H1 (cell line): ENCODE measurements around the gene PGAP3. TPM values are rescaled to one million over a fixed set of nuclear protein-coding genes. Genes with fewer than 3 reads are reported as not detected.

Source experiments
- BCL11A ChIP-seq, 2 experiments: IDR thresholded peaks; one replicate each; pipeline ENCODE4 v1.6.1; 2011; ENCODE audit warnings: low read depth in 2 of 2, low read length in 2 of 2, mild to moderate bottlenecking in 2 of 2
- GABPA ChIP-seq: IDR thresholded peaks from 2 replicates; pipeline ENCODE4 v1.6.1; 2011; ENCODE audit warnings: mild to moderate bottlenecking, low read length, moderate library complexity, borderline replicate concordance; ENCODE audit not compliant: insufficient read depth
- TAF7 ChIP-seq: optimal IDR thresholded peaks from 2 replicates; pipeline ENCODE3; 2011; ENCODE audit warnings: low read depth, mild to moderate bottlenecking, inconsistent platforms, low read length, moderate library complexity, borderline replicate concordance
- polyA plus RNA-seq, 7 experiments: library from polyadenylated mRNA; depleted of rRNA in 3 of 7; stranded (reverse) in 5 of 7; unstranded in 2 of 7; fragments of >200 nt in 5 of 7; fragments of 200-250 nt in 2 of 7; gene quantifications; 1 replicate in 5 of 7; 2 replicates in 1 of 7; 4 replicates in 1 of 7; pipeline versions ENCODE4 v1.2.1 to v1.2.3, GENCODE V29; 2011 to 2013; ENCODE audit warnings: missing spikeins in 2 of 7, mixed read lengths in 2 of 7
- total RNA-seq: library from RNA; stranded (reverse); fragmentation: NEBNext Ultra II Directional; extraction: Animal tissue kit (Norgen Biotek cat#: 25700); gene quantifications from 2 replicates; pipeline ENCODE4 v1.2.1, GENCODE V29; 2021
- TF ChIP-seq, protein P1 (sequence below): IDR thresholded peaks from 2 replicates; pipeline ENCODE4 v1.6.1; 2012; ENCODE audit warnings: low read length, inconsistent platforms
- TF ChIP-seq, protein P2 (sequence below): IDR thresholded peaks from 2 replicates; pipeline ENCODE4 v1.6.1; 2011; ENCODE audit warnings: low read depth, mild to moderate bottlenecking, low read length; ENCODE audit not compliant: insufficient read depth

PGAP3 gene
- total and polyA plus RNA-seq, 2 of the 8 experiments (the other 6 are each of a cell fraction or from before 2014, with no cell fraction given) = 21.0 to 30.7 TPM

DNA sequence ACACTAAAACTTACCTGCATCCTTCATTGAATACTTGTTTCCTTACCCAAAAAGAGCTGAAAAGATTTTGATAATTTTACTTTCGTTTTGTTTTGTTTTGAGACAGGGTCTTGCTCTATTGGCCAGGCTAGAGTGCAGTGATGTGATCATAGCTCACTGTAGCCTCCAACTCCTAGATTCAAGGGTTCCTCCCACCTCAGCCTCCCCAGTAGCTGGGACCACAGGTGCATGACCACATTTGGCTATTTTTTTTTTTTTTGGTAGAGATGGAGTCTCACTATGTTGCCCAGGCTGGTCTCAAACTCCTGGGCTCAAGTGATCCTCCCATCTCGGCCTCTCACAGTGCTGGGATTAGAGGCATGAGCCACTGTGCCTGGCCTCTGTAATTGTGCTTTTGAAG lies 32.8 kb downstream of the PGAP3 start (continued):
- TF ChIP-seq, protein P1, sequence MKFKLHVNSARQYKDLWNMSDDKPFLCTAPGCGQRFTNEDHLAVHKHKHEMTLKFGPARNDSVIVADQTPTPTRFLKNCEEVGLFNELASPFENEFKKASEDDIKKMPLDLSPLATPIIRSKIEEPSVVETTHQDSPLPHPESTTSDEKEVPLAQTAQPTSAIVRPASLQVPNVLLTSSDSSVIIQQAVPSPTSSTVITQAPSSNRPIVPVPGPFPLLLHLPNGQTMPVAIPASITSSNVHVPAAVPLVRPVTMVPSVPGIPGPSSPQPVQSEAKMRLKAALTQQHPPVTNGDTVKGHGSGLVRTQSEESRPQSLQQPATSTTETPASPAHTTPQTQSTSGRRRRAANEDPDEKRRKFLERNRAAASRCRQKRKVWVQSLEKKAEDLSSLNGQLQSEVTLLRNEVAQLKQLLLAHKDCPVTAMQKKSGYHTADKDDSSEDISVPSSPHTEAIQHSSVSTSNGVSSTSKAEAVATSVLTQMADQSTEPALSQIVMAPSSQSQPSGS = no peak
- TF ChIP-seq, protein P2, sequence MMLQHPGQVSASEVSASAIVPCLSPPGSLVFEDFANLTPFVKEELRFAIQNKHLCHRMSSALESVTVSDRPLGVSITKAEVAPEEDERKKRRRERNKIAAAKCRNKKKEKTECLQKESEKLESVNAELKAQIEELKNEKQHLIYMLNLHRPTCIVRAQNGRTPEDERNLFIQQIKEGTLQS = no peak
- no peak for TF ChIP-seq BCL11A (IDR thresholded peaks at IDR 0.05; ENCODE audit: low read depth in 2 of 2, low read length in 2 of 2)
- TF ChIP-seq GABPA = no peak
- TF ChIP-seq TAF7 = no peak
